Measurements from ENCODE around the gene HBA1.
"Not testable (repeated sequence)": the region's sequence is repeated elsewhere in the genome, so short reads cannot be mapped to it uniquely, and the experiment has no call there.

The HBA1 gene

GRCh38 chr16:176006-176405 lies 474 bp upstream of the HBA1 start:
- not testable (repeated sequence) for DNase-seq

GRCh38 chr16:177394-177822 lies 928 bp downstream of the HBA1 start:
- DNase-seq = peak; percentile 97

GRCh38 chr16:177981-178667 lies 1.6 kb downstream of the HBA1 start:
- no peak for DNase-seq

GRCh38 chr16:178668-179015 lies 2.2 kb downstream of the HBA1 start:
- no peak for DNase-seq

GRCh38 chr16:179211-180092 lies 3.0 kb downstream of the HBA1 start:
- no peak for DNase-seq

- DNase-seq = no peak
These were observed 3.7 kb downstream of the HBA1 start, which contains the start of gene HBQ1 for GRCh38 chr16:180101-180675. HBQ1 (plus strand) TSS chr16:180459; CDS start chr16:180487, 28 bp downstream.

- peak; percentile 10 for DNase-seq
These were observed 4.4 kb downstream of the HBA1 start for GRCh38 chr16:180681-181564.

GRCh38 chr16:181565-182021 lies 5.1 kb downstream of the HBA1 start:
- peak; percentile 15 for DNase-seq

GRCh38 chr16:183005-183404 lies 6.5 kb downstream of the HBA1 start:
- no peak for DNase-seq

- no peak for DNase-seq
These were observed 8.7 kb downstream of the HBA1 start for GRCh38 chr16:185213-185612.

GRCh38 chr16:185691-186090 lies 9.2 kb downstream of the HBA1 start:
- DNase-seq = no peak

GRCh38 chr16:187330-187729 lies 10.8 kb downstream of the HBA1 start:
- no peak for DNase-seq

- DNase-seq = no peak
These were observed 12.2 kb downstream of the HBA1 start for GRCh38 chr16:188674-189073.

- no peak for DNase-seq
These were observed 13.2 kb downstream of the HBA1 start for GRCh38 chr16:189604-190186.

- DNase-seq = no peak
These were observed 15.4 kb downstream of the HBA1 start for GRCh38 chr16:191831-192230.

- no peak for DNase-seq
These were observed 16.2 kb downstream of the HBA1 start for GRCh38 chr16:192686-193085.

- DNase-seq = no peak
These were observed 17.0 kb downstream of the HBA1 start for GRCh38 chr16:193441-193840.

GRCh38 chr16:194516-194915 lies 18.0 kb downstream of the HBA1 start:
- no peak for DNase-seq

- no peak for DNase-seq
These were observed 23.9 kb downstream of the HBA1 start for GRCh38 chr16:200388-200787.

GRCh38 chr16:203246-203645 lies 26.8 kb downstream of the HBA1 start:
- DNase-seq = no peak

- not testable (repeated sequence) for DNase-seq
These were observed 27.6 kb downstream of the HBA1 start for GRCh38 chr16:204046-204445.

GRCh38 chr16:209359-209758 lies 32.9 kb downstream of the HBA1 start:
- not testable (repeated sequence) for DNase-seq

Data from NCI-H748 treated with DMSO at 0.1 percent for 48 hours (cell line).